ENCODE measurements around the gene ARHGEF4. TPM values are rescaled to one million over a fixed set of nuclear protein-coding genes. Genes with fewer than 3 reads are reported as not detected.
"Not testable (repeated sequence)": the region's sequence is repeated elsewhere in the genome, so short reads cannot be mapped to it uniquely, and the experiment has no call there.

The ARHGEF4 gene
- total RNA-seq, 4 donors from 2014 or later, result 52.8 to 82.4 (median 73.3) TPM

DNA sequence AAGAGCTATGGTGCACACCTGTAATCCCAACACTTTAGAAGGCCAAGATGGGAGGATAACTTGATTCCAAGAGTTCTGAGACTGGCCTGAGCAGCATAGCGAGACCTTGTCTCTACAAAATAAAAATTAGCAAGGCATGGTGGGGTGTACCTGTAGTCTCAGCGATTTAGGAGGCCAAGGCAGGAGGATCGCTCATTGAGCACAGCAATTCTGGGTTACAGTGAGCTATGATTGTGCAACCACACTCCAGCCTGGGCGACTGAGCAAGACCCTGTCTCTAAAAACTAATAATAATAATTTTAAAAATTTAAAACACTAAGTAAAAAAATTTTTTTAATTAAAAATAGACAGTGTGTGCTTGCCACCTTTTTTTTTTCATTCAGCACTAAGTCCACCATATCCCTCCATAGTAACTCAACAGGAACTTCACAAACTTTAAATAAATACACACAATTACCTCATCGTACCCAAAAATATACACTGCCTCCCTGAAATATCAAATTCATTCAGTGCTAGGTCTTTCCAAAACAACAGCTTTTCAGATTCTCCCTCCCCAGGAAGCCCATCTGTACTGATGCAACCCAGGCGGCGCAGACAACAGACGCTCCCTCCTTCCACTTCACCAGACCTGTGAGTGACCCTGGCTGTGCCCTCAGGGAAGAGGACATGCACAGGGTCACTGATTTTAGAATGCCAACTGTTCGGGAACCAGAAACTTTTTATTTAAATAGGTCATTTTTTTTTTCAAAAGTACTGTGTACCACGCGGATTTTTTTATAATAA is 227.0 kb downstream of the ARHGEF4 start:
- WGBS, 2 donors, result 87 to 89% methylated on average over 11 of the region's 11 CpGs
- intact Hi-C loops (cut with DNase I), result no loop called here
- no peaks in the 10 kb centered on the region for H3K9me3 ChIP-seq
- H3K4me1 ChIP-seq, result peaks cover 4 to 48% (median 9%) of the 10 kb centered on the region in 3 donors
- no peak overlapping the region for H3K27ac ChIP-seq
- no peak for TF ChIP-seq POLR2A (IDR thresholded peaks at IDR 0.05)
- TF ChIP-seq, protein P1, sequence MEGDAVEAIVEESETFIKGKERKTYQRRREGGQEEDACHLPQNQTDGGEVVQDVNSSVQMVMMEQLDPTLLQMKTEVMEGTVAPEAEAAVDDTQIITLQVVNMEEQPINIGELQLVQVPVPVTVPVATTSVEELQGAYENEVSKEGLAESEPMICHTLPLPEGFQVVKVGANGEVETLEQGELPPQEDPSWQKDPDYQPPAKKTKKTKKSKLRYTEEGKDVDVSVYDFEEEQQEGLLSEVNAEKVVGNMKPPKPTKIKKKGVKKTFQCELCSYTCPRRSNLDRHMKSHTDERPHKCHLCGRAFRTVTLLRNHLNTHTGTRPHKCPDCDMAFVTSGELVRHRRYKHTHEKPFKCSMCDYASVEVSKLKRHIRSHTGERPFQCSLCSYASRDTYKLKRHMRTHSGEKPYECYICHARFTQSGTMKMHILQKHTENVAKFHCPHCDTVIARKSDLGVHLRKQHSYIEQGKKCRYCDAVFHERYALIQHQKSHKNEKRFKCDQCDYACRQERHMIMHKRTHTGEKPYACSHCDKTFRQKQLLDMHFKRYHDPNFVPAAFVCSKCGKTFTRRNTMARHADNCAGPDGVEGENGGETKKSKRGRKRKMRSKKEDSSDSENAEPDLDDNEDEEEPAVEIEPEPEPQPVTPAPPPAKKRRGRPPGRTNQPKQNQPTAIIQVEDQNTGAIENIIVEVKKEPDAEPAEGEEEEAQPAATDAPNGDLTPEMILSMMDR (IDR thresholded peaks at IDR 0.05), result no peak
- DNase-seq, result no peak
- H3K4me3 ChIP-seq, result no peak overlapping the region
- H3K36me3 ChIP-seq, result peaks cover 3 to 92% (median 5%) of the 10 kb centered on the region in 3 donors
- H3K27me3 ChIP-seq, result no peaks in the 10 kb centered on the region

DNA sequence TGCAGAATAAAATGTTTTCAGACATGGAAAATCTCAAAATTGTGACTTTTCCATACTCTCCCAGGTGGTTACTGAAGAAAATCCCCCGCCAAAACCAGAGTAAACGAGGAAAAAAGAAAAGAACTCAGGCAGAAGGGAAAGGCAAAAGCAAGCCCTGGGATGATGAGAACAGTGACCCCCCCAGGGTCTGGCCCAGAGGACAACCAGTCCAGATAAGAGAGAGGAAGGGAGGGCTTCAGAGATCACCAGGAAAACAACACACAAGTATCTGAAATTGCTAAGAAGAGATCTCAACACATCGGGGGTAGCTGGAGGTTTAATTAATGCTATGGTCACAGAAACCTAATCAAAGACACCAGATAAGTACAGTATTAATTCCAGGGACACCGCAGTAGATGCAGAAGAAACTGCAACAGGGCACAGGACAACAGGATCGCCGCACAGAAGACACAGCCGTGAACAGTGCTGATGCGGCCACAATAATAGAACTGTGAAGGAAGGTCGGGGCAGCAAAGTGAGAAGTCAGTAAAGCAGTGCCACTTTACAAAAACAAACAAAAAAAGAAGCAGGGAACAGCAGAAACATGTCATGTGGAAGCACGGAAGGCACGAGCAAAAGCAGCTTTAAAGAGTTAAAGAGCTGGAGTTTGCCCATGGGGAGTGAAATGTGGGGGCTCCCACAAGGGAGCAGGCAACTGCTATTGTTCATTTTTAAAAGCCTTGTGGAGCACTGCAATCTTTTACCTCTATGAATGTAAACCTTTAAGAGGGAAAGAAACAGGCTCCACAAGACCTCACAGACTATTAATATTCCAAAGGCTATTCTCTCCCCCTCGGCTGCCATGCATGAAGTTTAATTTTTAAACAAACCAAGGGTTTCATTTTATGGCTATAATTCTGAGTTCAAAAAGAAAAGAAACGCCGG is 228.1 kb downstream of the ARHGEF4 start:
- H3K9me3 ChIP-seq, result no peaks in the 10 kb centered on the region
- 73 to 75% methylated on average over 14 of the region's 14 CpGs for WGBS, 2 donors
- no peak for DNase-seq
- no peaks in the 10 kb centered on the region for H3K27me3 ChIP-seq
- intact Hi-C loops (cut with DNase I), result no loop called here
- no peak for TF ChIP-seq POLR2A (IDR thresholded peaks at IDR 0.05)
- TF ChIP-seq, protein P1 (IDR thresholded peaks at IDR 0.05), result no peak
- peaks cover 0 to 94% (median 8%) of the 10 kb centered on the region in 3 donors for H3K36me3 ChIP-seq
- H3K27ac ChIP-seq, result no peak overlapping the region
- H3K4me3 ChIP-seq, result no peak overlapping the region
- H3K4me1 ChIP-seq, result peaks cover 4 to 43% (median 9%) of the 10 kb centered on the region in 3 donors

DNA sequence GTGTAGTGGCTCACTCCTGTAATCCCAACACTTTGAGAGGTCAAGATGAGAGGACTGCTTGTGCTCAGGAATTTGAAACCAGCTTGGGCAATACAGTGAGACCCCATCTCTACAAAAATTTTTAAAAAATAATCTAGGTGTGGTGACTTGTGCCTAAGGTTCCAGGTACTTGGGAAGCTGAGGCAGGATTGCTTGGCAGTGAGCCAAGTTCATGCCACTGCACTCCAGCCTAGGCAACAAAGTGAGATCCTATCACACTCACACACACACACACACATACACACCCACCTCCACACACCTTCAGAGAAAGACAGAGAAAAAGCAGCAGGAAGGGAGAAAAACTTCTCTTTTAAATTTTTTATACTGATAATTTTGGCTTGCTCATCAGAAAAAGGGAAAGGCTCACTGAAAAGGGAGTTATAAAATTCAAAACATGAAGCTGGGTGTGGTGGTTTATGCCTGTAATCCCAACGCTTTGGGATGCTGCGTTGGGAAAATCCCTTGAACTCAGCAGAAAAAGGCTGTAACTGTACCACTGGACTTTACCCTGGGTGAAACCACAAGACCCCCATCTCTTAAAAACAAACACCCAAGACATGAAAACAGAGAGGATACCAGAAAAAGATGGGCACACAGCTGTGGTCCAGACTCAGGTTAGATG is 230.9 kb downstream of the ARHGEF4 start:
- intact Hi-C loops (cut with DNase I), result no loop called here
- H3K36me3 ChIP-seq, result peaks cover 0 to 100% (median 14%) of the 10 kb centered on the region in 3 donors

DNA sequence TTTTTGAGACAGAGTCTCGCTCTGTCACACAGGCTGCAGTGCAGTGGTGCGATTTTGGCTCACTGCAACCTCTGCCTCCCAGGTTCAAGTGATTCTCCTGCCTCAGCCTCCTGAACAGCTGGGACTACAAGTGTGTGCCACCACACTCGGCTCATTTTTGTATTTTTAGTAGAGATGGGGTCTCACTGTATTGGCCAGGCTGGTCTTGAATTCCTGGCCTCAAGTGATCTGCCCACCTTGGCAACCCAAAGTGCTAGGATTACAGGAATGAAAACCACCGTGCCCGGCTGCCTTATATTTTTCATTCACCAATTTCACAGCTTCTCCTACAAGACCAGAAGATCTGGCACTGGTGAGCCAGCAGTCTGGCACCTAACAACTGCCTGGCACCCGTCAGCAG is 231.5 kb downstream of the ARHGEF4 start:
- H3K27me3 ChIP-seq; DNase-seq; H3K4me3 ChIP-seq; intact Hi-C loops (cut with DNase I); H3K9me3 ChIP-seq; H3K27ac ChIP-seq: not testable (repeated sequence)
- Histone ChIP-seq H3K4me1 (peaks cover 0 to 16% (median 0%) of the 10 kb centered on the region in 3 donors), H3K36me3 (peaks cover 0 to 100% (median 14%) of the 10 kb centered on the region in 3 donors)
- 93% methylated on average over 5 of the region's 6 CpGs for WGBS, 2 donors

More for the DNA sequence above, 230.9 kb downstream of the ARHGEF4 start:
- Histone ChIP-seq H3K4me3 (no peak overlapping the region), H3K9me3 (no peaks in the 10 kb centered on the region), H3K27ac (no peak overlapping the region), H3K27me3 (no peaks in the 10 kb centered on the region), H3K4me1 (peaks cover 0 to 18% (median 0%) of the 10 kb centered on the region in 3 donors)
- 35 to 36% methylated on average over 2 of the region's 2 CpGs for WGBS, 2 donors
- DNase-seq, result no peak
- TF ChIP-seq, protein P1 (IDR thresholded peaks at IDR 0.05), result no peak
- no peak for TF ChIP-seq POLR2A (IDR thresholded peaks at IDR 0.05)

DNA sequence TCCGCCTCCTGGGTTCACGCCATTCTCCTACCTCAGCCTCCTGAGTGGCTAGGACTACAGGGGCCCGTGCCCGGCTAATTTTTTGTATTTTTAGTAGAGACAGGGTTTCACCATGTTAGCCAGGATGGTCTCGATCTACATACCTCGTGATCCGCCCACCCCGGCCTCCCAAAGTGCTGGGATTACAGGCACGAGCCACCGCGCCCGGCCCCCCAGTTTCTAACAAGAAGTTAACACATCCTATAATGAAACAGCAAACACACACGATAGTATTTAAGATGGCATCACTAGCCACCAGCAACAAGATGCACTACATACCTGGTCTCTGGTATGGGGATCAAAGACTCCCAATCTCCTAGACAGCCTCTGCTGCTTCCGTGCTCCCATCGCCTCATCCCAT is 238.9 kb downstream of the ARHGEF4 start:
- H3K4me3 ChIP-seq; DNase-seq; intact Hi-C loops (cut with DNase I); H3K27me3 ChIP-seq; H3K9me3 ChIP-seq; H3K27ac ChIP-seq: not testable (repeated sequence)
- peaks cover 0 to 98% (median 28%) of the 10 kb centered on the region in 3 donors for H3K36me3 ChIP-seq
- H3K4me1 ChIP-seq, result peaks cover 7 to 39% (median 21%) of the 10 kb centered on the region in 3 donors
- WGBS, 2 donors, result 88 to 96% methylated on average over 4 to 14 of the region's 15 CpGs

Measured in esophagus squamous epithelium (tissue), 5 donors.